ENCODE data around the gene ASMT.
"Not testable (repeated sequence)": the region's sequence is repeated elsewhere in the genome, so short reads cannot be mapped to it uniquely, and the experiment has no call there.

ASMT gene

DNA sequence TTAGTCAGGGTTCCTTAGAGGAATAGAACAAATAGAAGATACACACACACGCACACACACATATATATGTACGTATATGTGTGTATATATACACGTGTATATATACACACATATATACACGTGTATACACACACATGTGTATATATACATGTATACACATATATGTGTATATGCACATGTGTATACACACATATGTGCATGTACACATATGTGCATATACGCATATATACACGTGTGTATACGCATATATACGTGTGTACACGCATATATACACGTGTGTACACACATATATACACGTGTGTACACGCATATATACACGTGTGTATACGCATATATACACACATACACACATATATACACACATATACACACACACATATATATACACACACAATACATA, 41.5 kb downstream of the ASMT start:
- no peak for DNase-seq

DNA sequence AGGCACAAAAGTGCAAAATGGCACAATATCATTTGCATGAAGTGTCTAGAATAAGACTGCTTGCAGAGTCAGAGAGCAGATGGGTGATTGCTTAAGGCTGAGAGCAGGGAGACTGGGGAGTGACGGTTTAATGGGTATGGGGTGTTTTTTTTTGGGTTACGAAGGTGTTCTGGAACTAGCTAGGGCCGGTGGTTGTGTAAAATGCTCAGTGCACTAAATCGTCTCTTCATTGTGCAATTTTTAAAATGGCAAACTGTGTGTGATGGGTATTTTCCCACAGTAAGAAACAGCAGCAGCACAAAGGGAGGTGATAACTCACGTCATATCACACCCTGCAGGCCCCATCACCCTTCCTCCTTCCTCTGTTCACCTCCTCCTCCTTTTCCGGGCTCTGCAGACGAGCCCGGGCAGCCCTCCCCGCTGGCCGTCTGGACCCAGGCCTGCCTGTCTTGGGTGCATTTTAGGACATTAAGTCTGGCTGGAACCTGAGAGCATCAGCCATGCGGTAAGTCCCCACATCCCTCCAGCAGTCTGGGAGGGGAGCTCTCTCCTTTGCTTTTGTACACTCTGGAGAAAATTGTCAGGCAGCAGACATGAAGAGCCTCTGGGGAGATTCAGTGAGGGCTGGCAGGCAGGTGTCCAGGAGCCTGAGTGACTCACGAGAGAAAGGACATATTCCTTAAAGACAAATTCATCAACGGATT, 42.7 kb downstream of the ASMT start:
- peak; percentile 34 for DNase-seq

DNA sequence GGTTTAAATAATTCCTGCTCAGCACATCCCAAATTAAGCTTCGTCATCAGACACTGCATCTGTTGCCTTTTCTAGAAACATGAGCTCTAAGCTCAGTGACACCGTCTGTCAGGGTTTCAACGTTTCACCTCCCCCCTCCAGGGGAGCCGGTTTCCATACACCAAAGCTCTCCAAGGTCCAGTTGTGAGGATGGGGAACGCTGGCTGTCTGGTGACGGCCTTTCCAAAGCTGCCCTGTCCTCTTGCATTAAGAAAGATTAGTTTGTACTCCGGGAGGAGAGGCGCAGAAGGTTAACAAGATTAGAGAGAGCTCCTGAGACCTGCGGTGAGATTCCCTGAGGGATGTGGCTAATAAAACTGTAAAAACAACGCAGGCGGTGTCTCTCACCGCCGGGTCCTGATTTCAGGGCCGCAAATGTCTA, 43.2 kb downstream of the ASMT start:
- DNase-seq: no peak

DNA sequence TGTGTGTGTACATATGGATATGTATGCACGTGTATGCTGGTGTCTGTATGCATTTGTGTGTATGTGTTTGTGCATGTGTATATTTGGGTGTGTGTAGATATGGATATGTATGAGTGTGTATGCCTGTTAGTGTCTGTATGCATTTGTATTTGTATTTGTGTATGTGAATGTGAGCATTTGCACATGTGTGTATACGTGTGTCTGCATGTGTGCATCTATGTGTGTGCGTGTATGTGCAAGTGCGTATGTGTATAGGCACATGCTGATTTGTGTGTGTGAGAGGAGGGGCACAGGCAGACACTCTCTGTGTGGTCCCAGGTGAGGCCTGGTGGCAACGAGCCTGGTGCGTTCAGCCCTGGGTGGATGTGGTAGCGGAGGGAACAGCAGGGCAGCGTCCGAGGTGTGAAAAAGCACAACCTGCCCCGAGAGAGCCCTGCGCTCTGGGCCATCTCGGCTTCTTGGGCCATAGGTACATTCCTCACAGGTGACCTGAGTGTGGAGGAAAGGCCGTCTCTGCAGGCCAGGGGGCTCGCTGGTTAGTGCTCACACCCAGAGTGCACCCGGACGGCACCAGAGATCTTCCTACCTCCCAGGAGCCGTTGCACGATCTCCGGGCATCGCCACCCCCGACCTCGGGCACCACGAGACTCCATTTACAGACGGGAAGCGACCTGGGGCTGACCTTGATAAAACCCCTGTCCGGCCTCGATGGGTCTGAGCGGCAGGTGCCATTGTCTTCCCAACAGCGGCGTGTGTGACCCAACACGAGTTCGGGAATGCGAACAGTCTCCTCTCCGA, 45.0 kb downstream of the ASMT start:
- no peak for DNase-seq

DNA sequence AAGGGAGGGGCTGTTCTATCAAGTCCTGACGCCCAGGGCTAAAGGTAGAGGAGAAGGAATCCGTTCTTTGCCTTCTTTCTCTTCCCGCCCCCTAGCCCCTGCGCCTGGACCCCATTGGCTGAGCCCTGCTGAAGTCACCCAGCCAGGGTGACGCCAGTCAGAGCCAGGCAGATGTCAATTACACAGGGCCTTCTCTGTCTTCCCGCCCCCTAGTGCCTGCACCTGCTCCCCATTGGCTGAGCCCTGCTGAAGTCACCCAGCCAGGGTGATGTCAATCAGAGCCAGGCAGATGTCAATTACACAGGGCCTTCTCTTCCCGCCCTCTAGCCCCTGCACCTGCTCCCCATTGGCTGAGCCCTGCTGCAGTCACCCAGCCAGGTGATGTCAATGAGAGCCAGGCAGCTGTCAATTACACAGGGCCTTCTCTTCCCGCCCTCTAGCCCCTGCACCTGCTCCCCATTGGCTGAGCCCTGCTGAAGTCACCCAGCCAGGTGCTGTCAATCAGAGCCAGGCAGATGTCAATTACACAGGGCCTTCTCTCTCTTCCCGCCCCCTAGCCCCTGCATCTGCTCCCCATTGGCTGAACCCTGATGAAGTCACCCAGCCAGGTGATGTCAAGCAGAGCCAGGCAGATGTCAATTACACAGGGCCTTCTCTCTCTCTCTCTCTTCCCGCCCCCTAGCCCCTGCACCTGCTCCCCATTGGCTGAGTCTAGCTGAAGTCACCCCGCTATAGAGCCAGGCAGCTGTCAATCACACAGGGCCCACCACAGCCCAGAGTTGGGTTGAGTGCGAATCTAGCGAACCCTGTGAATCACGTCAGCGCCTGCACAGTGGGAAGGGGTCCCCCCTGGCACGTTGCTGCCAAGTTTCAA, 46.4 kb downstream of the ASMT start:
- DNase-seq: peak; percentile 18

DNA sequence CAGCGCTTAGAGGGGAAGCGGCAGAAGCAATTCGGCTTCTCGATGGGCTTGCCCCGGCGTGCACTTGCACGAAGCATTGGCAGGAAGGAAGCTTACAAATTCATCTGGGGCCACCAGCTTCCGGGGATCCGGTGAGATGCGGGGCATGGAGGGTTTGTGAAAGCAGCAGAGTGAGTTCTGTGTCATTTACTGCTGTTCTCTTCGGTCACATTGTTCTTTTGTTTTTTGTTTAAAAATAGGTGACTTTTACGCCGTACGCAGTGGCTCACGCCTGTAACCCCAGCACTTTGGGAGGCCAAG, 47.0 kb downstream of the ASMT start:
- DNase-seq: no peak

DNA sequence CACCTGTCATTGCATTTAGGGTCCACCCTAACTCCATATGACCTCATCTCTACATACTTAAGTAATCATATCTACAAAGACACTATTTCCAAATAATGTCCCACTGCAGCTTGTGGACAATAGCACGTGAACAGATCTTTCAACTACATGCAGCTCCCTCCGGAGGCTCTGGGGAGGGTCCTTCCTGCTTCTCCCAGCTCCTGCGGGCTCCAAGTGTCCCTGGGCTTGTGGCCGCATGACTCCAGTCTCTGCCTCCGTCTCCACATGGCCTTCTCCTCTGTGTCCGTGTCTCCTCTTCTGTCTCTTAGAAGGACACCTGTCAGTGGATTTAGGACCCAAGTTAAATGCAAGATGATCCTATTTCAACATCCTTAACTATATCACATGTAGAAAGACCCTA, 52.7 kb downstream of the ASMT start:
- DNase-seq: no peak

DNA sequence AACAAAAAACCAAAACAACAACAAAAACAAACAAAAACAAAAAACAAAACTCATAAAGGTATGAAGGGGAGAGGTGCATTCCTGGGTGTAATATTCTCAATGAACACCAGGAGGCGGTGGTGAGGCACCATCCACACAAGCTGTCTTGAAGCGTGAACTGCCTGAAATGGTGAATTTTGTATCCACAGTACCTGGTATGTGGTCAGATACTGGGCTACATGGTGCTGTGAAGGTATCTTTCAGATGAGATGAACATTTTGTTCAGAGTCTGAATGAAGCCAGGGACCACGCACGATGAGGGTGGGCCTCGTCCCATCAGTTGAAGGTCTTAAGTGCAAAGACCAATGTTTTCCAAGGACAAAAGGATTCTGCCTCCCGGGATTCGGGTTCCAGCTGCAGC, 58.5 kb downstream of the ASMT start:
- peak; percentile 37 for DNase-seq

DNA sequence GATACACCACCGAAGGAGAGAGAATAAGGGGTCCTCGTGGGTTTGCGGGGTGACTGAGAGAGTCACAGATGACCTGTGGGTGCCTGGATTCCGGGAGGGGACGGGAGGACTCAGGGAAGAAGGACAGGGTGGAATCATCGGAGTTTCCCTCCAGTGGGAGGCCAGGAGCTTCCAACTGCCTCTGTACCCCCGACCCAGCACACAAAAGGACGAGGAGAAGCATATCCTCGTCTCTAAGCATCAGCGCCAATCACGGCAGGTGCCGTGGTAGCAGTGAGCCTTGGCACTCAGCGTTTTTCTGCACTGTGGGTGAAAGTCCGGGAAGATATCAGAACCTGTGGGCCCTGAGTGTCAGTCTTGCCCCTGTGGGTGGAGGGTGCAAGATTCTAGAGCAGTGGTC, 62.0 kb downstream of the ASMT start:
- DNase-seq: no peak

DNA sequence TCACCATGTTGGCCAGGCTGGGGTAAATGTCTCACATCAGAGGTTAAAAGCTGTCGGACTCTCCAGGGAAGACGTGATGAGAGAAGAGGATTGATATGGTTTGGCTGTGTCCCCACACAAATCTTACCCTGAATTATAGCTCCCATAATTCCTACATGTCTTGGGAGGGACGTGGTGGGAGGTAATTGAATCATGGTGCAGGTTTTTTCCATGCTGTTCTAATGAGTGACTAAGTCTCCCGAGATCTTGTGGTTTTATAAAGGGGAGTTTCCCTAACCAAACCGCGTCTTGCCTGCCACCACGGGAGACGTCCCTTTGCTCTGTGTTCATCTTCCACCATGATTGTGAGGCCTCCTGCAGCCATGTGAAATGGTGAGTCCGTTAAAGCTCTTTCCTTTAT, 64.4 kb downstream of the ASMT start:
- peak; percentile 18 for DNase-seq

DNA sequence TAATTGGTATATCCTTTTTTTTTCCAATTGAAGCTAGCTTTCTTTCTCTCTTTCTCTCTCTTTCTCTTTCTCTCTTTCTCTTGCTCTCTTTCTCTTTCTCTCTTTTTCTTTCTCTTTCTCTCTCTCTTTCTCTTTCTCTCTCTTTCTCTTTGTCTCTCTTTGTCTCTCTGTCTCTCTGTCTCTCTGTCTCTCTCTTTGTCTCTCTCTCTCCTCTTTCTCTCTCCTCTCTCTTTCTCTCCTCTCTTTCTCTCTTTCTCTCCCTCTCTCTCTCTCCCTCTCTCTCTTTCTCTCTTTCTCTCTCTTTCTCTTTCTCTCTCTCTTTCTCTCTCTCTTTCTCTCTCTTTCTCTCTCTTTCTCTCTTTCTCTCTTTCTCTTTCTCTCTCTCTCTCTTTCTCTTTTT, 66.6 kb downstream of the ASMT start:
- DNase-seq: no peak

DNA sequence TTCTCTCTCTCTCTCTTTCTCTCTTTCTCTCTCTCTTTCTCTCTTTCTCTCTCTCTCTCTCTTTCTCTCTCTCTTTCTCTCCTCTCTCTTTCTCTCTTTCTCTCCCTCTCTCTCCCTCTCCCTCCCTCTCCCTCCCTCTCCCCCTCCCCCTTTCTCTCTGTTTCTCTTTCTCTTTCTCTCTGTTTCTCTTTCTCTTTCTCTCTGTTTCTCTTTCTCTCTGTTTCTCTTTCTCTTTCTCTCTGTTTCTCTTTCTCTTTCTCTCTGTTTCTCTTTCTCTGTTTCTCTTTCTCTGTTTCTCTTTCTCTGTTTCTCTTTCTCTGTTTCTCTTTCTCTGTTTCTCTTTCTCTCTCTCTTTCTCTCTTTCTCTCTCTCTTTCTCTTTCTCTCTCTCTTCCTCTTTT, 67.0 kb downstream of the ASMT start:
- DNase-seq: not testable (repeated sequence)

DNA sequence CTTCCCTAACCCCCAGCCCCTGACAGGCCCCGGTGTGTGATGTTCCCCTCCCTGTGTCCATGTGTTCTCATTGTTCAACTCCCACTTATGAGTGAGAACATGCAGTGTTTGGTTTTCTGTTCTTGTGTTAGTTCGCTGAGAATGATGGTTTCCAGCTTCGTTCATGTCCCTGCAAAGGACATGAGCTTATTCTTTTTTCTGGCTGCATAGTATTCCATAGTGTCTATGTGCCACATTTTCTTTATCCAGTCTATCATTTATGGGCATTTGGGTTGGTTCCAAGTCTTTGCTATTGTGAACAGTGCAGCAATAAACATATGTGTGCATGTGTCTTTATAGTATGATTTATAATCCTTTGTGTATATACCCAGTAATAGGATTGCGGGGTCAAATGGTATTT, 67.6 kb downstream of the ASMT start:
- DNase-seq: not testable (repeated sequence)

DNA sequence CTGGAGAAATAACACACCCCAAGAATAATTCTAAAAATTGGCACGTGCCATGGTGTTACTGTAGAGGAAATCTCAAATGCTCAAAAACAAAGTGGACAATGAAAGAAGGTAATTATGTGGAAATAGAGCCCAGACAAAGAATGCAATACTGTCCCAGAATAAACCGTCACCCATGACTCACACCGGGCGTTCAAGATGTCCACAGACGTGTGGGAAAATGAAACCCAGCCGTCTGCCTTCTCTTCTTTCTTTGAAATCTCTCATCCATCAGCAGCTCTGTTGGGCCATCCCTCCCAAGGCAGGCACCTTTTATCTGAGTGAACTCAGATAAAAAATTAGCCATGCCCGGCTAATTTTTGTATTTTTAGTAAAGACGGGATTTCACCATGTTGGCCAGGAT, 70.0 kb downstream of the ASMT start:
- not testable (repeated sequence) for DNase-seq

DNA sequence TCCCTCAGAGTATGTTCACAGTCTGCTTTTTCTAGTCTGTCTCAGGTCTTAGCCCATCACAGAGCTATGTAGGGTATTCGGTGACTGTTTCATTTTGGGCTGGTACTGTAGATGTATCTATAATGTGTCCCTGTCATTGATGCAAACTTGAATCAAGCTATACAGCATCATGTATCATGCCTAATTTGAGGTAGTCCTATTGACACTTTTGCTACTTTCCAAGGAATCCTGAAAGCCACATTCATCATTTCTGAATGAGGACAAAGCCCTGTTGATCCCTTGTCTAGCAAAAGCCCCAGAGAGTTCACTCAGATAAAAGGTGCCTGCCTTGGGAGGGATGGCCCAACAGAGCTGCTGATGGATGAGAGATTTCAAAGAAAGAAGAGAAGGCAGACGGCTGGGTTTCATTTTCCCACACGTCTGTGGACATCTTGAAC, 70.6 kb downstream of the ASMT start:
- DNase-seq: not testable (repeated sequence)

DNA sequence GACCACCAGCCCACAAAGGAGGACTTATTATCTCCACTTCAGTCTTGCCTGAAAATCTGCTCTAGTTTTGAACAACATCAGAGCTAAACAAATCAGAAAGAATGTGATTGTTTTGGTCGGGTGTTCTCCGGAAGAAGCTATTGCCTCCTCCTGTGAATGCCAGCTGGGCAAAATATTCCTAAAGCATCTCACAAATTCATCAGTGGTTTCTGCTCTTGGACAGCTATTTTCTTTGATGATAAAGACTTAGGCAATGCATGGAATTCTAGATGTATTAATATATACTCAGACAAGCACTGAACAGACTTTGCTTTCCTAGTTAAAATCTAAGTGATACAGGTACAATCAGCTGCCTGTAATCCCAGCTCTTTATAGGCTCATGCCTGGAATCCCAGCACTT, 71.8 kb downstream of the ASMT start:
- no peak for DNase-seq
